Endothelial cell of umbilical vein (primary cell): ENCODE data around the gene USP17L17.
"Not testable (repeated sequence)": the region's sequence is repeated elsewhere in the genome, so short reads cannot be mapped to it uniquely, and the experiment has no call there.

ENCODE experiments used
- EZH2 ChIP-seq: IDR thresholded peaks from 2 replicates; pipeline ENCODE4 v1.6.1; 2012; ENCODE audit warnings: borderline replicate concordance, low read depth, mild to moderate bottlenecking, moderate library complexity, low read length, inconsistent platforms; ENCODE audit not compliant: severe bottlenecking
- FOS ChIP-seq: IDR thresholded peaks from 2 replicates; pipeline ENCODE4 v1.6.1; 2011; ENCODE audit warnings: mild to moderate bottlenecking, low read length, moderate library complexity, borderline replicate concordance; ENCODE audit not compliant: insufficient read depth
- GATA2 ChIP-seq: IDR thresholded peaks from 2 replicates; pipeline ENCODE4 v1.7.0; 2011; ENCODE audit warnings: low read depth, mild to moderate bottlenecking, moderate library complexity, mixed read lengths, low read length; ENCODE audit not compliant: insufficient read length, insufficient read depth
- MYC ChIP-seq: IDR thresholded peaks from one replicate; pipeline ENCODE4 v1.6.1; 2011; ENCODE audit warnings: mild to moderate bottlenecking, low read depth, low read length
- POLR2A ChIP-seq: IDR thresholded peaks from 2 replicates; pipeline ENCODE4 v1.6.1; 2012; ENCODE audit warnings: low read depth, mild to moderate bottlenecking, control low read depth, low read length
- POLR2AphosphoS5 ChIP-seq: IDR thresholded peaks from 2 replicates; pipeline ENCODE4 v1.6.1; 2012; ENCODE audit warnings: low read depth, mild to moderate bottlenecking, control low read depth, low read length, moderate library complexity; ENCODE audit not compliant: insufficient read depth
- TF ChIP-seq, protein P1 (sequence below), 2 donors: IDR thresholded peaks; 1 replicate in 1 of 2; 2 replicates in 1 of 2; pipeline ENCODE4 v1.5.1; 2011; ENCODE audit warnings: low read length in 2 of 2, mild to moderate bottlenecking in 2 of 2, moderate library complexity in 2 of 2, control low read depth in 1 of 2, inconsistent platforms in 1 of 2, low read depth in 1 of 2; ENCODE audit not compliant: insufficient read depth in 1 of 2; ENCODE audit errors: extremely low read depth in 1 of 2
- TF ChIP-seq, protein P2 (sequence below): IDR thresholded peaks from 2 replicates; pipeline ENCODE4 v1.6.1; 2011; ENCODE audit not compliant: insufficient read depth, insufficient read length

DNA sequence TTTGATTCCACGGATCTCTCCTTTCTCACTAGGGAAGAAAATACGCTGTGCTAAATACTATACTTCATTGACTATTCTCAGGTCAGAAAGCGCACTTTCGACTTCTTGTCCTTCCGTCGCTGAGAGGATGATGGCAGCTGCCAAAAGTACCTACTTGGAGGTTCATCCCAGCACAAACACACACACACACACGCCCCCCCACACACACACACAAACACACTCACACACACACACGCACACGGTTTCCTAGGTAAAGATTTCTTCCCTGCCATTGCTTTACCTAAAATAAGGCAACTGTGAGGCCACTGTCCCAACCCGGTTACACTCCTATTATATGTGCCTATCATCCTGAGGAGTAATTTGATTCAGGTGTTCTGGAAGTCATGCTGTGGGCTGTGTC, 28.0 kb downstream of the USP17L17 start:
- TF ChIP-seq MYC, POLR2AphosphoS5, GATA2, POLR2A, EZH2, FOS: not testable (repeated sequence)
- TF ChIP-seq, protein P1, sequence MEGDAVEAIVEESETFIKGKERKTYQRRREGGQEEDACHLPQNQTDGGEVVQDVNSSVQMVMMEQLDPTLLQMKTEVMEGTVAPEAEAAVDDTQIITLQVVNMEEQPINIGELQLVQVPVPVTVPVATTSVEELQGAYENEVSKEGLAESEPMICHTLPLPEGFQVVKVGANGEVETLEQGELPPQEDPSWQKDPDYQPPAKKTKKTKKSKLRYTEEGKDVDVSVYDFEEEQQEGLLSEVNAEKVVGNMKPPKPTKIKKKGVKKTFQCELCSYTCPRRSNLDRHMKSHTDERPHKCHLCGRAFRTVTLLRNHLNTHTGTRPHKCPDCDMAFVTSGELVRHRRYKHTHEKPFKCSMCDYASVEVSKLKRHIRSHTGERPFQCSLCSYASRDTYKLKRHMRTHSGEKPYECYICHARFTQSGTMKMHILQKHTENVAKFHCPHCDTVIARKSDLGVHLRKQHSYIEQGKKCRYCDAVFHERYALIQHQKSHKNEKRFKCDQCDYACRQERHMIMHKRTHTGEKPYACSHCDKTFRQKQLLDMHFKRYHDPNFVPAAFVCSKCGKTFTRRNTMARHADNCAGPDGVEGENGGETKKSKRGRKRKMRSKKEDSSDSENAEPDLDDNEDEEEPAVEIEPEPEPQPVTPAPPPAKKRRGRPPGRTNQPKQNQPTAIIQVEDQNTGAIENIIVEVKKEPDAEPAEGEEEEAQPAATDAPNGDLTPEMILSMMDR (IDR thresholded peaks at IDR 0.05; ENCODE audit: extremely low read depth in 1 of 2, insufficient read depth in 1 of 2, low read depth in 1 of 2, low read length in 2 of 2), result not testable (repeated sequence)
- TF ChIP-seq, protein P2, sequence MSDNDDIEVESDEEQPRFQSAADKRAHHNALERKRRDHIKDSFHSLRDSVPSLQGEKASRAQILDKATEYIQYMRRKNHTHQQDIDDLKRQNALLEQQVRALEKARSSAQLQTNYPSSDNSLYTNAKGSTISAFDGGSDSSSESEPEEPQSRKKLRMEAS, result not testable (repeated sequence)
